Measurements from ENCODE around the gene PLD6. TPM values are rescaled to one million over a fixed set of nuclear protein-coding genes. Genes with fewer than 3 reads are reported as not detected.

PLD6 gene
- total RNA-seq, 1 experiment from 2014 or later: 11.6 TPM

DNA sequence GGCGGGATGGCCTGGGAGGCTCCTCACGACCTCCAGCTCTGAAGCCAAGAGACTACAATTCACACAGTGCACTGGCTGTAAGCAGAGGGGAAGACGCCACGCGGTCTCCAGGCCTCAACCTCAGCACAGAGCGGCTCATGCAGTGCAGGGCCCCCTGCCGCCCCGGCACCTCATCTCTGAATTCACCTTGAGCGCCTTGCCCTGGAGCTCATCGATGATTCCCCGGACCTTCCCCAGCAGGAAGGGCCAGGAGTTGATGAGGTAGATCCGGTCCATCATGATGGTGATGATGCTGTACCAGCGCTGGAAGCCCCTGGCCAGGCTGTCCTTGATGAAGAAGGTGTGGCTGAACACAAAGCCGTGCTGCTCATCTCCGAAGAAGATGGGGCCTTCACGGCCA lies 17.6 kb upstream of the PLD6 start:
- no peak overlapping the region for H3K4me3 ChIP-seq (ENCODE audit: low read length)
- no peak overlapping the region for H2AFZ ChIP-seq (ENCODE audit: low read length)
- no peak overlapping the region for H3K27ac ChIP-seq (ENCODE audit: low read length)
- H3K79me2 ChIP-seq (ENCODE audit: low read length): no peaks in the 10 kb centered on the region
- H3K9me3 ChIP-seq (ENCODE audit: low read length): no peaks in the 10 kb centered on the region
- H3K27me3 ChIP-seq (ENCODE audit: low read length): no peaks in the 10 kb centered on the region
- H3K36me3 ChIP-seq (ENCODE audit: low read depth, low read length): peaks cover 68% of the 10 kb centered on the region
- no peaks in the 10 kb centered on the region for H4K20me1 ChIP-seq (ENCODE audit: low read length)
- DNase-seq (no peak), ATAC-seq (no peak)
- intact Hi-C loops (cut with micrococcal nuclease): no loop called here
- H3K9me2 ChIP-seq (replicated peaks; ENCODE audit: low read length): no peaks in the 10 kb centered on the region
- POLR2A ChIA-PET (ENCODE audit: unreplicated experiment): no interaction called here
- CTCF ChIA-PET: no interaction called here
- H3K4me2 ChIP-seq (ENCODE audit: low read length): no peak overlapping the region
- no peaks in the 10 kb centered on the region for H3F3A ChIP-seq (ENCODE audit: low read length, unreplicated experiment)
- H3K4me1 ChIP-seq (ENCODE audit: insufficient read depth, low read length): no peaks in the 10 kb centered on the region
- no peak for TF ChIP-seq EZH2phosphoT487 (IDR thresholded peaks at IDR 0.05; ENCODE audit: borderline replicate concordance, low read length)
- no peak overlapping the region for H3K9ac ChIP-seq (ENCODE audit: low read length)
- no TSS peak for BruUV-seq (replicated peaks)

DNA sequence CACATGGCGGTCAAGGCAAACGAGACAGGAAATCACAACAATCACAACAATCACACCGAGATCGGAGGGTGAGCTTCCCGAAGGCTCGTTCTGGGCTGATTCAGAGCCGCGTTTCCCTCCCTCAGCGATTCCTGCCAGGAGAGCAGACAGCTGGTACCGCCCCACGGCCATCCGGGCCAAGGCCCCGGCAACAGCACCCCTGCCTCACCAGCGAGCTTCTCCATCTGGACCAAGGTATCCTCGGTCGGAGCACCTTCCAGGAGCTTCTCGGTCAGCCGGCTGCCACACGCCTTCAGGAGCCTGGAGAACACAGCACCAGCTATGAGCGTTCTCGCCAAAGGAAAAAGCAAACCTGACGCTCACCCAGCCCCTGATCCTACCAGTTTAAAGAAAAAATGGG lies 15.2 kb upstream of the PLD6 start:
- Histone ChIP-seq H2AFZ (ENCODE audit: low read length) (no peak overlapping the region), H3K36me3 (ENCODE audit: low read depth, low read length) (peaks cover 67% of the 10 kb centered on the region), H4K20me1 (ENCODE audit: low read length) (no peaks in the 10 kb centered on the region), H3K9me3 (ENCODE audit: low read length) (no peaks in the 10 kb centered on the region), H3K4me2 (ENCODE audit: low read length) (no peak overlapping the region), H3F3A (ENCODE audit: low read length, unreplicated experiment) (no peaks in the 10 kb centered on the region), H3K9ac (ENCODE audit: low read length) (no peak overlapping the region), H3K27ac (ENCODE audit: low read length) (no peak overlapping the region), H3K27me3 (ENCODE audit: low read length) (no peaks in the 10 kb centered on the region), H3K4me1 (ENCODE audit: insufficient read depth, low read length) (no peaks in the 10 kb centered on the region), H3K79me2 (ENCODE audit: low read length) (no peaks in the 10 kb centered on the region), H3K9me2 (replicated peaks; ENCODE audit: low read length) (no peaks in the 10 kb centered on the region), H3K4me3 (ENCODE audit: low read length) (no peak overlapping the region)
- no peak for DNase-seq
- intact Hi-C loops (cut with micrococcal nuclease): no loop called here
- ATAC-seq: no peak
- BruUV-seq (replicated peaks): no TSS peak
- ChIA-PET CTCF (no interaction called here), POLR2A (ENCODE audit: unreplicated experiment) (no interaction called here)
- TF ChIP-seq, protein P1, sequence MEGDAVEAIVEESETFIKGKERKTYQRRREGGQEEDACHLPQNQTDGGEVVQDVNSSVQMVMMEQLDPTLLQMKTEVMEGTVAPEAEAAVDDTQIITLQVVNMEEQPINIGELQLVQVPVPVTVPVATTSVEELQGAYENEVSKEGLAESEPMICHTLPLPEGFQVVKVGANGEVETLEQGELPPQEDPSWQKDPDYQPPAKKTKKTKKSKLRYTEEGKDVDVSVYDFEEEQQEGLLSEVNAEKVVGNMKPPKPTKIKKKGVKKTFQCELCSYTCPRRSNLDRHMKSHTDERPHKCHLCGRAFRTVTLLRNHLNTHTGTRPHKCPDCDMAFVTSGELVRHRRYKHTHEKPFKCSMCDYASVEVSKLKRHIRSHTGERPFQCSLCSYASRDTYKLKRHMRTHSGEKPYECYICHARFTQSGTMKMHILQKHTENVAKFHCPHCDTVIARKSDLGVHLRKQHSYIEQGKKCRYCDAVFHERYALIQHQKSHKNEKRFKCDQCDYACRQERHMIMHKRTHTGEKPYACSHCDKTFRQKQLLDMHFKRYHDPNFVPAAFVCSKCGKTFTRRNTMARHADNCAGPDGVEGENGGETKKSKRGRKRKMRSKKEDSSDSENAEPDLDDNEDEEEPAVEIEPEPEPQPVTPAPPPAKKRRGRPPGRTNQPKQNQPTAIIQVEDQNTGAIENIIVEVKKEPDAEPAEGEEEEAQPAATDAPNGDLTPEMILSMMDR (conservative IDR thresholded peaks at IDR 0.05; ENCODE audit: low read depth, low read length): no peak
- no peak for TF ChIP-seq EZH2phosphoT487 (IDR thresholded peaks at IDR 0.05; ENCODE audit: borderline replicate concordance, low read length)
- no peak for TF ChIP-seq EZH2 (IDR thresholded peaks at IDR 0.05; ENCODE audit: low read length, unreplicated experiment)

DNA sequence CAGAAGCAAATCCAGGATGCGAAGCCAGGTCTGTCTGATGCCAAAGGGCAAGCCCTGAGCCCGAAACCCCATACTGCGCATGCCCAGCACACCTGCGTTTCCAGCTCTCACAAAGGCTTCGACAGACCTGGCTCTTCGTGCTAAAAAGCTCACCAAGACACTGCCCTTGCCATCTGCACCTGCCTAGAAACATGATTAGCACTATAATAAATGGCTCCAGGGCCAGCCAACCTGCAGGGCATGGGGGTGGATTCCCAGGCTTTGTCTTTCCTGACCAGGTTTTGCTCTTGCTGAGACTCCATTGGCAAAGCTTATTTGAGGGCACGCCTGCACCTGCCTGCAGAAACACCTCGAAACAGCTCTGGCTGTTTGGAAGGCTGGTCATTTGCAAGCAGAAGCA lies 14.4 kb upstream of the PLD6 start:
- no TSS peak for BruUV-seq (replicated peaks)

More for the DNA sequence above, 14.4 kb upstream of the PLD6 start:
- no peaks in the 10 kb centered on the region for H4K20me1 ChIP-seq (ENCODE audit: low read length)
- ATAC-seq: no peak
- H3K9ac ChIP-seq (ENCODE audit: low read length): no peak overlapping the region
- TF ChIP-seq EZH2 (IDR thresholded peaks at IDR 0.05; ENCODE audit: low read length, unreplicated experiment): no peak
- TF ChIP-seq, protein P1 (conservative IDR thresholded peaks at IDR 0.05; ENCODE audit: low read depth, low read length): no peak
- no peak for TF ChIP-seq EZH2phosphoT487 (IDR thresholded peaks at IDR 0.05; ENCODE audit: borderline replicate concordance, low read length)
- H3F3A ChIP-seq (ENCODE audit: low read length, unreplicated experiment): no peaks in the 10 kb centered on the region
- H3K27me3 ChIP-seq (ENCODE audit: low read length): no peaks in the 10 kb centered on the region
- H3K27ac ChIP-seq (ENCODE audit: low read length): no peak overlapping the region
- no peak overlapping the region for H2AFZ ChIP-seq (ENCODE audit: low read length)
- H3K4me1 ChIP-seq (ENCODE audit: insufficient read depth, low read length): no peaks in the 10 kb centered on the region
- DNase-seq: no peak
- ChIA-PET CTCF (no interaction called here), POLR2A (ENCODE audit: unreplicated experiment) (no interaction called here)
- intact Hi-C loops (cut with micrococcal nuclease): no loop called here
- H3K36me3 ChIP-seq (ENCODE audit: low read depth, low read length): peaks cover 59% of the 10 kb centered on the region
- H3K4me2 ChIP-seq (ENCODE audit: low read length): no peak overlapping the region
- no peaks in the 10 kb centered on the region for H3K79me2 ChIP-seq (ENCODE audit: low read length)
- no peaks in the 10 kb centered on the region for H3K9me3 ChIP-seq (ENCODE audit: low read length)
- H3K9me2 ChIP-seq (replicated peaks; ENCODE audit: low read length): no peaks in the 10 kb centered on the region
- H3K4me3 ChIP-seq (ENCODE audit: low read length): no peak overlapping the region

Measured in PC-3 (cell line).